GM12891 (cell line): Measurements from ENCODE around the gene EP300.

Experiments used
- PAX5 ChIP-seq: IDR thresholded peaks from 2 replicates; pipeline ENCODE4 v1.6.1; 2011; ENCODE audit warnings: low read length, moderate library complexity, mild to moderate bottlenecking; ENCODE audit not compliant: insufficient read depth, severe bottlenecking
- POLR2A ChIP-seq: IDR thresholded peaks from 2 replicates; pipeline ENCODE4 v1.6.1; 2011; ENCODE audit warnings: low read depth, low read length, control low read depth
- POLR2AphosphoS5 ChIP-seq: IDR thresholded peaks from 2 replicates; pipeline ENCODE4 v1.6.1; 2011; ENCODE audit warnings: low read depth, low read length, control low read depth
- SPI1 ChIP-seq: IDR thresholded peaks from 2 replicates; pipeline ENCODE4 v1.6.1; 2011; ENCODE audit warnings: low read depth, low read length, control low read depth
- TAF1 ChIP-seq: IDR thresholded peaks from 2 replicates; pipeline ENCODE4 v1.6.1; 2011; ENCODE audit warnings: low read depth, low read length, control low read depth

- TF ChIP-seq POLR2A = no peak
- no peak for TF ChIP-seq POLR2AphosphoS5
- no peak for TF ChIP-seq TAF1
- TF ChIP-seq PAX5 = no peak
- no peak for TF ChIP-seq SPI1
These were observed 16.4 kb upstream of the EP300 start for GRCh38 chr22:41075946-41076345.
